HG03064 (cell line): ENCODE data around the gene FKRP.
"Not testable (repeated sequence)": the region's sequence is repeated elsewhere in the genome, so short reads cannot be mapped to it uniquely, and the experiment has no call there.

Source experiments
- ATAC-seq: cut with Tn5 transposase; IDR thresholded peaks from one replicate; pipeline ENCODE4 v1.9.1; 2021; ENCODE audit warnings: low read depth; ENCODE audit not compliant: unreplicated experiment

The FKRP gene

GRCh38 chr19:46755853-46756543, 10.1 kb downstream of the FKRP start:
- no peak for ATAC-seq

GRCh38 chr19:46756544-46756888, 10.7 kb downstream of the FKRP start:
- ATAC-seq: no peak

GRCh38 chr19:46759206-46759605, 13.3 kb downstream of the FKRP start:
- no peak for ATAC-seq

- ATAC-seq: no peak
Measured at GRCh38 chr19:46759817-46760333, 14.0 kb downstream of the FKRP start.

- no peak for ATAC-seq
Measured at GRCh38 chr19:46760363-46760762, 14.5 kb downstream of the FKRP start.

- not testable (repeated sequence) for ATAC-seq
Measured at GRCh38 chr19:46760897-46761296, 15.0 kb downstream of the FKRP start.

- no peak for ATAC-seq
Measured at GRCh38 chr19:46761418-46761831, 15.6 kb downstream of the FKRP start.

- ATAC-seq: no peak
Measured at GRCh38 chr19:46762245-46762890, 16.5 kb downstream of the FKRP start.

- ATAC-seq: no peak
Measured at GRCh38 chr19:46764817-46765291, 19.0 kb downstream of the FKRP start.

GRCh38 chr19:46766569-46767317, 20.9 kb downstream of the FKRP start:
- no peak for ATAC-seq

- not testable (repeated sequence) for ATAC-seq
Measured at GRCh38 chr19:46768746-46769145, 22.9 kb downstream of the FKRP start.

GRCh38 chr19:46772170-46773017, 26.5 kb downstream of the FKRP start:
- no peak for ATAC-seq

- ATAC-seq: no peak
Measured at GRCh38 chr19:46773018-46773399, 27.2 kb downstream of the FKRP start.

- ATAC-seq: no peak
Measured at GRCh38 chr19:46775642-46776258, 29.9 kb downstream of the FKRP start.

- no peak for ATAC-seq
Measured at GRCh38 chr19:46776927-46777911, 31.4 kb downstream of the FKRP start.

GRCh38 chr19:46777956-46778645, 32.2 kb downstream of the FKRP start:
- ATAC-seq: not testable (repeated sequence)

GRCh38 chr19:46782355-46783019, 36.6 kb downstream of the FKRP start:
- ATAC-seq: no peak

- no peak for ATAC-seq
Measured at GRCh38 chr19:46783670-46784069, 37.8 kb downstream of the FKRP start.
